Neural progenitor cell (in vitro differentiated cells): Measurements from ENCODE around the gene CCDC7. TPM values are rescaled to one million over a fixed set of nuclear protein-coding genes. Genes with fewer than 3 reads are reported as not detected.
A peak's percentile ranks its signal among the peaks of the same experiment; 100 is the strongest.

ENCODE experiments used
- DNase-seq: peaks from one replicate; pipeline ENCODE4 v3.0.0-alpha.2; 2016; ENCODE audit warnings: low spot score
- H2AFZ ChIP-seq: fragments of 200-600 bp; sonication (generic); replicated peaks from 2 replicates; pipeline ENCODE4 v1.6.1; 2016; ENCODE audit warnings: antibody characterized with exemption
- H3F3A ChIP-seq: fragments of 200-600 bp; sonication (generic); 2 replicates; pipeline ENCODE4 v1.6.1; 2016; ENCODE audit warnings: antibody characterized with exemption, low read depth
- H3K27ac ChIP-seq: fragments of 200-600 bp; sonication (generic); 2 replicates; pipeline ENCODE4 v1.5.1; 2016; ENCODE audit warnings: mild to moderate bottlenecking
- H3K27me3 ChIP-seq: fragments of 200-600 bp; sonication (generic); 2 replicates; pipeline ENCODE4 v1.6.1; 2016; ENCODE audit warnings: mild to moderate bottlenecking, moderate library complexity
- H3K36me3 ChIP-seq: fragments of 200-600 bp; sonication (generic); 2 replicates; pipeline ENCODE4 v1.5.1; 2016
- H3K4me1 ChIP-seq: fragments of 200-600 bp; sonication (generic); 2 replicates; pipeline ENCODE4 v1.6.1; 2016; ENCODE audit warnings: mixed run types
- H3K4me2 ChIP-seq: fragments of 200-600 bp; sonication (generic); 2 replicates; pipeline ENCODE4 v1.6.1; 2016
- H3K4me3 ChIP-seq: fragments of 200-600 bp; sonication (generic); 2 replicates; pipeline ENCODE4 v1.5.1; 2016
- H3K79me2 ChIP-seq: fragments of 200-600 bp; sonication (generic); 2 replicates; pipeline ENCODE4 v1.6.1; 2016; ENCODE audit warnings: low read depth
- H3K9ac ChIP-seq: fragments of 200-600 bp; sonication (generic); 2 replicates; pipeline ENCODE4 v1.6.1; 2016
- H3K9me3 ChIP-seq: fragments of 200-600 bp; sonication (generic); 2 replicates; pipeline ENCODE4 v1.5.1; 2016; ENCODE audit warnings: low read depth
- H4K20me1 ChIP-seq: fragments of 200-600 bp; sonication (generic); 2 replicates; pipeline ENCODE4 v1.6.1; 2016; ENCODE audit warnings: low read depth
- H3K27ac Mint-ChIP-seq: 3 replicates; pipeline ENCODE4 v1.8.0; 2021; ENCODE audit warnings: mixed read lengths
- H3K27me3 Mint-ChIP-seq: 2 replicates; pipeline ENCODE4 v1.8.0; 2022; ENCODE audit warnings: low read depth, mild to moderate bottlenecking, inconsistent platforms, moderate library complexity, mixed read lengths; ENCODE audit not compliant: insufficient read depth
- H3K36me3 Mint-ChIP-seq: 3 replicates; pipeline ENCODE4 v1.8.0; 2021; ENCODE audit warnings: mixed read lengths
- H3K4me1 Mint-ChIP-seq: 3 replicates; pipeline ENCODE4 v1.8.0; 2021; ENCODE audit warnings: mixed read lengths
- H3K4me3 Mint-ChIP-seq: 3 replicates; pipeline ENCODE4 v1.8.0; 2021; ENCODE audit warnings: mild to moderate bottlenecking, moderate library complexity, mixed read lengths
- H3K9me3 Mint-ChIP-seq: 3 replicates; pipeline ENCODE4 v1.8.0; 2020; ENCODE audit warnings: mixed read lengths
- EZH2 ChIP-seq: fragments of 200-600 bp; sonication (generic); IDR thresholded peaks from 2 replicates; pipeline ENCODE4 v1.6.1; 2017; ENCODE audit warnings: antibody characterized with exemption, mild to moderate bottlenecking, moderate library complexity
- EZH2phosphoT487 ChIP-seq: fragments of 200-600 bp; sonication (generic); IDR thresholded peaks from 2 replicates; pipeline ENCODE4 v1.6.1; 2017; ENCODE audit warnings: antibody characterized with exemption
- total RNA-seq: library from RNA; depleted of rRNA; stranded (reverse); fragments of >200 nt; gene quantifications from 2 replicates; pipeline ENCODE4 v1.2.3, GENCODE V29; 2015; ENCODE audit warnings: low replicate concordance
- TF ChIP-seq, protein P1 (sequence below): fragments of 200-600 bp; sonication (generic); IDR thresholded peaks from 2 replicates; pipeline ENCODE4 v1.5.1; 2017; ENCODE audit warnings: antibody characterized with exemption, mild to moderate bottlenecking

Gene CCDC7
- total RNA-seq, 1 donor from 2014 or later, result 6.9 TPM

DNA sequence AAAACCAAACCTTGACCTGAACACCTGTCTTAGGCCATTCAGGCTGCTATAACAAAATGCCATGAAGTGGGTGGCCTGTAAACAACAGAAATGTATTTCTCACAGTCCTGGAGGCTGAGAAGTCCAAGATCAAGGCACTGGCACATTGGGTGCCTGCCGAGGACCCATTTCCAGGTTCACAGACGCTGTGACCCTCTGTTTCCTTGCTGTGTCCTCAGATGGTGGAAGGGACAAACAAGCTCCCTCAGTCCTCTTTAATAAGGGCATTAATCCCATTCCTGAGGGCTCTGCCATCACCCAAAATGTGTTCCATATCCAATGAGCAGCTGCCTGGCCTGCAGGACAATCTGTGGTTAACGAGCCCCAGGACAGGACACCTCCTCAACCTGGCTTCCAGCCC, 444.5 kb downstream of the CCDC7 start:
- Histone ChIP-seq H3K9me3 (no peaks in the 10 kb centered on the region), H3K9ac (no peak overlapping the region), H3F3A (peaks cover 8% of the 10 kb centered on the region), H2AFZ (no peak overlapping the region), H3K79me2 (no peaks in the 10 kb centered on the region), H3K27ac (no peak overlapping the region), H3K4me2 (no peak overlapping the region), H3K4me1 (peaks cover 11% of the 10 kb centered on the region), H3K4me3 (no peak overlapping the region), H3K27me3 (no peaks in the 10 kb centered on the region), H4K20me1 (no peaks in the 10 kb centered on the region), H3K36me3 (no peaks in the 10 kb centered on the region)
- Mint-ChIP-seq H3K27me3 (no peaks in the 10 kb centered on the region), H3K9me3 (no peaks in the 10 kb centered on the region), H3K36me3 (peaks cover 2% of the 10 kb centered on the region), H3K4me1 (no peaks in the 10 kb centered on the region), H3K27ac (no peak overlapping the region), H3K4me3 (no peak overlapping the region)
- DNase-seq, result no peak
- TF ChIP-seq EZH2 (no peak), EZH2phosphoT487 (no peak)
- TF ChIP-seq, protein P1, sequence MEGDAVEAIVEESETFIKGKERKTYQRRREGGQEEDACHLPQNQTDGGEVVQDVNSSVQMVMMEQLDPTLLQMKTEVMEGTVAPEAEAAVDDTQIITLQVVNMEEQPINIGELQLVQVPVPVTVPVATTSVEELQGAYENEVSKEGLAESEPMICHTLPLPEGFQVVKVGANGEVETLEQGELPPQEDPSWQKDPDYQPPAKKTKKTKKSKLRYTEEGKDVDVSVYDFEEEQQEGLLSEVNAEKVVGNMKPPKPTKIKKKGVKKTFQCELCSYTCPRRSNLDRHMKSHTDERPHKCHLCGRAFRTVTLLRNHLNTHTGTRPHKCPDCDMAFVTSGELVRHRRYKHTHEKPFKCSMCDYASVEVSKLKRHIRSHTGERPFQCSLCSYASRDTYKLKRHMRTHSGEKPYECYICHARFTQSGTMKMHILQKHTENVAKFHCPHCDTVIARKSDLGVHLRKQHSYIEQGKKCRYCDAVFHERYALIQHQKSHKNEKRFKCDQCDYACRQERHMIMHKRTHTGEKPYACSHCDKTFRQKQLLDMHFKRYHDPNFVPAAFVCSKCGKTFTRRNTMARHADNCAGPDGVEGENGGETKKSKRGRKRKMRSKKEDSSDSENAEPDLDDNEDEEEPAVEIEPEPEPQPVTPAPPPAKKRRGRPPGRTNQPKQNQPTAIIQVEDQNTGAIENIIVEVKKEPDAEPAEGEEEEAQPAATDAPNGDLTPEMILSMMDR, result no peak

DNA sequence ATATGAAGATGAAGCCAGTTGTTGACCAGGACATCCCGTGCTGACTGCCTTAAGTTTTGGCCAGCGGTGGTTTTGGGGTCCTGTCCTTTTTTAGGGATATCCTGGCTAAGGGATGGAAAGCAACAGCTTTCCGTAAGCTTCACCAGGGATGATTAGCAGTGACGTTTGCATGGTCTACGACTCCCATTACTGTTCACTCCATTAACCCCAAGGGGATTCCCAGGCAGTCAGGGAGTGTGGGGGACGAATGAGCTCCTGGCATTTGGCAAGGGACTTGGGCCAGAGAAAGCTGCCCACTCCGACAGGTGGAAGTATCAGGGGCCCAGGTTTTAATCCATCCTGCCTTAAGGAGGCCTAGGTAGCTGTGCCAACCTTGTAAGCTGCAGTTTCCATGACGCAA, 445.3 kb downstream of the CCDC7 start:
- Histone ChIP-seq H2AFZ (no peak overlapping the region), H4K20me1 (no peaks in the 10 kb centered on the region), H3K27ac (no peak overlapping the region), H3K9ac (no peak overlapping the region), H3K4me3 (no peak overlapping the region), H3K79me2 (no peaks in the 10 kb centered on the region), H3K9me3 (no peaks in the 10 kb centered on the region), H3K4me2 (no peak overlapping the region), H3K36me3 (no peaks in the 10 kb centered on the region), H3K27me3 (no peaks in the 10 kb centered on the region), H3F3A (peaks cover 5% of the 10 kb centered on the region), H3K4me1 (peaks cover 4% of the 10 kb centered on the region)
- Mint-ChIP-seq H3K27me3 (no peaks in the 10 kb centered on the region), H3K9me3 (no peaks in the 10 kb centered on the region), H3K36me3 (peaks cover 3% of the 10 kb centered on the region), H3K27ac (no peak overlapping the region), H3K4me1 (no peaks in the 10 kb centered on the region), H3K4me3 (no peak overlapping the region)
- TF ChIP-seq EZH2phosphoT487 (no peak), EZH2 (no peak)
- TF ChIP-seq, protein P1, result no peak
- no peak for DNase-seq

DNA sequence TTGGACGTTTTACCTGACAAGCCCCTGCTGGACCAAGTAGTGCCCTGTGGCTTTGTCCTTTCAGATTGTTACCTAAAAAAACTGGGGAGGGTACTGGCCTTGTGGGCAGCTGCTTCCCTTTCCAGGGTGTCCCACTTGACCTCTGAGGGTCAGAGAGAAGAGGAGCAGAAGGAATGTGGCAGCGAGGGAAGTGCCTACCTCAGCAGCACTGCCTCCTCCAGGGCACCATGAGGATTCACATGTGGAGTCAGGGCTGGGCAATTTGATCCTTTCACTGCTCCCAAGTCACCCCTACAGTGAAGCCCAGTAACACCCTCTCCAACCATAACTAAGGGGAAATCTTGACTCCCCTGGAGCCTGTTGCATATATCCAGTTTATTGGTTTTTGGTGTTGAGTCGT, 447.5 kb downstream of the CCDC7 start:
- H3K36me3 ChIP-seq, result peaks cover 3% of the 10 kb centered on the region
- TF ChIP-seq EZH2phosphoT487, result no peak
- TF ChIP-seq, protein P1, result peak; percentile 46
- Mint-ChIP-seq H3K4me1 (no peaks in the 10 kb centered on the region), H3K27ac (no peak overlapping the region), H3K27me3 (no peaks in the 10 kb centered on the region), H3K36me3 (peaks cover 17% of the 10 kb centered on the region), H3K4me3 (no peak overlapping the region), H3K9me3 (no peaks in the 10 kb centered on the region)
- no peaks in the 10 kb centered on the region for H3K27me3 ChIP-seq
- H3K27ac ChIP-seq, result no peak overlapping the region
- H3K4me3 ChIP-seq, result no peak overlapping the region
- H3K4me1 ChIP-seq, result no peaks in the 10 kb centered on the region
- H2AFZ ChIP-seq, result no peak overlapping the region
- no peaks in the 10 kb centered on the region for H3K9me3 ChIP-seq
- no peak overlapping the region for H3K4me2 ChIP-seq
- peak; percentile 52 for DNase-seq
- H3F3A ChIP-seq, result peaks cover 5% of the 10 kb centered on the region
- no peaks in the 10 kb centered on the region for H3K79me2 ChIP-seq
- H4K20me1 ChIP-seq, result no peaks in the 10 kb centered on the region
- no peak overlapping the region for H3K9ac ChIP-seq
